B cell (primary cell): Measurements from ENCODE around the gene POLA2. TPM values are rescaled to one million over a fixed set of nuclear protein-coding genes. Genes with fewer than 3 reads are reported as not detected.

Experiments used
- ATAC-seq: fragments of 200-7000 bp; cut with Tn5 transposase; one replicate; pipeline ENCODE4 v1.10.0; 2021; ENCODE audit warnings: low read depth, mild to moderate bottlenecking, moderate number of reproducible peaks, moderate library complexity
- CTCF ChIA-PET: fragments of 350-600 bp; sonication (Branson Sonifier 250); formaldehyde crosslinking; loops from one replicate; lab custom pipeline; 2021; ENCODE audit warnings: antibody characterized with exemption, inconsistent platforms; lab: Charles Lee
- POLR2A ChIA-PET: fragments of 350-600 bp; sonication (Branson Sonifier 250); formaldehyde crosslinking; loops from one replicate; lab custom pipeline; 2021; ENCODE audit warnings: antibody characterized with exemption; lab: Charles Lee
- DNase-seq: peaks from one replicate; pipeline ENCODE4 v3.0.0; 2013
- H2AFZ ChIP-seq: 2 replicates; pipeline ENCODE4 v1.6.1; 2012; ENCODE audit warnings: mild to moderate bottlenecking, low read depth, low read length; ENCODE audit not compliant: insufficient read depth, poor library complexity, severe bottlenecking
- H3K27ac ChIP-seq, 2 donors: 1 replicate in 1 of 2; 2 replicates in 1 of 2; pipeline ENCODE4 v1.5.1; 2012 to 2013; ENCODE audit warnings: low read length in 2 of 2, mild to moderate bottlenecking in 2 of 2, moderate library complexity in 1 of 2
- H3K27me3 ChIP-seq, 4 experiments: fragments of 200-600 bp in 1 of 4; sonication (generic) in 1 of 4; replicated peaks in 1 of 4; 1 replicate in 2 of 4; 2 replicates in 2 of 4; pipeline versions ENCODE4 v1.6.1 to v1.7.0; 2013 to 2016; ENCODE audit warnings: low read length in 3 of 4, mild to moderate bottlenecking in 2 of 4, mixed read lengths in 1 of 4, moderate library complexity in 1 of 4; ENCODE audit not compliant: insufficient read depth in 4 of 4, control insufficient read depth in 3 of 4; ENCODE audit errors: control extremely low read depth in 1 of 4
- H3K36me3 ChIP-seq, 2 experiments: replicated peaks in 1 of 2; 1 replicate in 1 of 2; 2 replicates in 1 of 2; pipeline versions ENCODE4 v1.6.1 to v1.7.1; 2013; ENCODE audit warnings: low read length in 1 of 2; ENCODE audit not compliant: insufficient read depth in 2 of 2, control insufficient read depth in 1 of 2; ENCODE audit errors: control extremely low read depth in 1 of 2, extremely low read depth in 1 of 2
- H3K4me1 ChIP-seq, 2 donors: fragments of 200-600 bp in 1 of 2; sonication (generic) in 1 of 2; 1 replicate in 1 of 2; 2 replicates in 1 of 2; pipeline versions ENCODE4 v1.5.1 to v1.6.1; 2013 to 2017; ENCODE audit warnings: low read length in 2 of 2; ENCODE audit not compliant: control insufficient read depth in 2 of 2, insufficient read depth in 2 of 2
- H3K4me2 ChIP-seq: replicated peaks from 2 replicates; pipeline ENCODE3; 2012; ENCODE audit warnings: mild to moderate bottlenecking, low read depth, low read length; ENCODE audit not compliant: poor library complexity, severe bottlenecking
- H3K4me3 ChIP-seq, 5 experiments: fragments of 200-600 bp in 1 of 5; sonication (generic) in 1 of 5; 1 replicate in 3 of 5; 2 replicates in 2 of 5; pipeline versions ENCODE4 v1.5.1 to v1.7.0; 2011 to 2016; ENCODE audit warnings: low read length in 4 of 5, mild to moderate bottlenecking in 4 of 5, low read depth in 2 of 5, control low read depth in 1 of 5, moderate library complexity in 1 of 5; ENCODE audit not compliant: insufficient read depth in 1 of 5; ENCODE audit errors: control extremely low read depth in 1 of 5, extremely low read depth in 1 of 5
- H3K79me2 ChIP-seq: fragments of 200-600 bp; sonication (generic); one replicate; pipeline ENCODE4 v1.6.0; 2016; ENCODE audit warnings: low read length; ENCODE audit not compliant: control insufficient read depth, insufficient read depth
- H3K9ac ChIP-seq: fragments of 200-600 bp; sonication (generic); 2 replicates; pipeline ENCODE4 v1.6.1; 2017; ENCODE audit warnings: mild to moderate bottlenecking, low read length, moderate library complexity
- H3K9me3 ChIP-seq, 3 donors: one replicate each; pipeline versions ENCODE4 v1.6.1 to v1.7.1; 2013; ENCODE audit warnings: low read length in 2 of 3; ENCODE audit not compliant: control insufficient read depth in 2 of 3, insufficient read depth in 1 of 3; ENCODE audit errors: control extremely low read depth in 1 of 3
- H4K20me1 ChIP-seq: 2 replicates; pipeline ENCODE4 v1.6.0; 2012; ENCODE audit warnings: mild to moderate bottlenecking, low read length; ENCODE audit not compliant: insufficient read depth, control insufficient read depth, poor library complexity, severe bottlenecking
- H3K27ac Mint-ChIP-seq: one replicate; pipeline ENCODE4 v1.8.0; 2021; ENCODE audit warnings: mixed read lengths
- H3K27me3 Mint-ChIP-seq: one replicate; pipeline ENCODE4 v1.8.0; 2021; ENCODE audit warnings: mixed read lengths
- H3K4me1 Mint-ChIP-seq: one replicate; pipeline ENCODE4 v1.8.0; 2021; ENCODE audit warnings: mixed read lengths
- H3K4me3 Mint-ChIP-seq: one replicate; pipeline ENCODE4 v1.8.0; 2021; ENCODE audit warnings: mixed read lengths
- H3K9me3 Mint-ChIP-seq: one replicate; pipeline ENCODE4 v1.8.0; 2022; ENCODE audit warnings: mixed read lengths; ENCODE audit not compliant: insufficient read depth
- EZH2 ChIP-seq: IDR thresholded peaks from 2 replicates; pipeline ENCODE4 v1.6.1; 2012; ENCODE audit warnings: borderline replicate concordance, low read depth, mild to moderate bottlenecking, moderate library complexity, low read length; ENCODE audit not compliant: insufficient read depth, poor library complexity, severe bottlenecking
- WGBS: methylation state at CpG from one replicate; pipeline ENCODE4 v1.1.5; 2013; ENCODE audit warnings: missing lambda C conversion rate; ENCODE audit not compliant: insufficient coverage; 5-methylcytosine and 5-hydroxymethylcytosine counted together
- intact Hi-C: fragments of 100-400 bp; cut with micrococcal nuclease; formaldehyde crosslinking; loops from one replicate; pipeline ENCODE4 v1.10.0; 2022
- polyA plus RNA-seq: library from polyadenylated mRNA; depleted of rRNA; stranded (reverse); fragments of >200 nt; gene quantifications from 2 replicates; pipeline ENCODE4 v1.2.3, GENCODE V29; 2012
- total RNA-seq, 2 donors: library from RNA; stranded (reverse); fragments of 120-200 nt in 1 of 2; gene quantifications; 1 replicate in 1 of 2; 2 replicates in 1 of 2; pipeline versions ENCODE4 v1.2.3 to v1.2.4, GENCODE V29; 2013 to 2022
- TF ChIP-seq, protein P1 (sequence below): fragments of 200-600 bp; IDR thresholded peaks from one replicate; pipeline ENCODE4 v1.8.0; 2022; ENCODE audit warnings: antibody characterized with exemption, mild to moderate bottlenecking

The POLA2 gene
- total and polyA plus RNA-seq, 2 donors (not counting 1 experiment from before 2014, with no cell fraction given): 13.0 to 28.7 TPM

DNA sequence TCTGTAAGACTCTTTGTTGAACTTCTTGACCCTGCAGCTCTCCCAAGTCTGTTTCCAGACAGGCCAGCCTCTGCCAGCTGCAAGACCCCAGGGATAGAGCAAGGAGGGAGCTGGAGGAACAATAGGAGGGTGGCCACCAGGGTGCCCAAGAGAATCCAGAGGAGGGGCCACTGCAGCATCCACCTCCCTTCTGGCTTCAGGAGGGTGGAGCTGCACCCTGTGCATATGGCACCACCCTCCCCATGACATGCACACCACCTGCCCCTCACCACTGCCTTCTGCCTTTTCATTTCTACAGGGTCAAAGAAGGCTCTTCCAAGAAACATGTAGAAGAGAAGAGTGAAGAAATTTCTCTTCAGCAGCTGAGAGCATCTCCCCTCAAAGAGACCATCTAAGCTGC lies 20.1 kb upstream of the POLA2 start:
- TF ChIP-seq, protein P1, sequence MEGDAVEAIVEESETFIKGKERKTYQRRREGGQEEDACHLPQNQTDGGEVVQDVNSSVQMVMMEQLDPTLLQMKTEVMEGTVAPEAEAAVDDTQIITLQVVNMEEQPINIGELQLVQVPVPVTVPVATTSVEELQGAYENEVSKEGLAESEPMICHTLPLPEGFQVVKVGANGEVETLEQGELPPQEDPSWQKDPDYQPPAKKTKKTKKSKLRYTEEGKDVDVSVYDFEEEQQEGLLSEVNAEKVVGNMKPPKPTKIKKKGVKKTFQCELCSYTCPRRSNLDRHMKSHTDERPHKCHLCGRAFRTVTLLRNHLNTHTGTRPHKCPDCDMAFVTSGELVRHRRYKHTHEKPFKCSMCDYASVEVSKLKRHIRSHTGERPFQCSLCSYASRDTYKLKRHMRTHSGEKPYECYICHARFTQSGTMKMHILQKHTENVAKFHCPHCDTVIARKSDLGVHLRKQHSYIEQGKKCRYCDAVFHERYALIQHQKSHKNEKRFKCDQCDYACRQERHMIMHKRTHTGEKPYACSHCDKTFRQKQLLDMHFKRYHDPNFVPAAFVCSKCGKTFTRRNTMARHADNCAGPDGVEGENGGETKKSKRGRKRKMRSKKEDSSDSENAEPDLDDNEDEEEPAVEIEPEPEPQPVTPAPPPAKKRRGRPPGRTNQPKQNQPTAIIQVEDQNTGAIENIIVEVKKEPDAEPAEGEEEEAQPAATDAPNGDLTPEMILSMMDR: no peak
- TF ChIP-seq EZH2: no peak

DNA sequence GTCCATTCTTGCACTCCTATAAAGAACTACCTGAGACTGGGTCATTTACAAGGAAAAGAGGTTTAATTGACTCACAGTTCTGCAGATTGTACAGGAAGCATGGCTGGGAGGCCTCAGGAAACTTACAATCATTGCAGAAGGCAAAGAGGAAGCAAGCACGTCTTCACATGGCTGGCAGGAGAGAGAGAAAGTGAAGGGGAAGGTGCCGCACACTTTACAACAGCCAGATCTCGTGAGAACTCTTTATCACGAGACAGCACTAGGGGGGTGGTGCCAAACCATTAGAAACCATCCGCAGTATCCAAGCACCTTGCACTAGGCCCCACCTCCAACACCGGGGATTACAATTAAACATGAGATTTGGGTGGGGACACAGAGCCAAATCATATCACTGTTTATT lies 19.4 kb upstream of the POLA2 start:
- H3K27ac ChIP-seq: no peak overlapping the region
- TF ChIP-seq, protein P1: no peak
- no peak for TF ChIP-seq EZH2
- no peaks in the 10 kb centered on the region for H3K27me3 ChIP-seq
- H3K9me3 ChIP-seq: peaks cover 0 to 16% (median 5%) of the 10 kb centered on the region in 3 donors
- intact Hi-C loops: no loop called here
- 60% methylated on average over 1 of the region's 6 CpGs for WGBS
- no peak overlapping the region for H2AFZ ChIP-seq
- Mint-ChIP-seq H3K4me3 (no peak overlapping the region), H3K9me3 (peaks cover 4% of the 10 kb centered on the region), H3K4me1 (no peaks in the 10 kb centered on the region), H3K27ac (no peak overlapping the region), H3K27me3 (no peaks in the 10 kb centered on the region)
- no peak overlapping the region for H3K4me3 ChIP-seq
- CTCF ChIA-PET: interaction anchor here (1.4 kb wide), 1 partner anchor 74 kb away, joined by 4 read pairs; no protein-coding TSS in a partner anchor
- POLR2A ChIA-PET: no interaction called here
- H3K4me1 ChIP-seq: no peaks in the 10 kb centered on the region
- ATAC-seq: no peak
- no peaks in the 10 kb centered on the region for H4K20me1 ChIP-seq
- no peak overlapping the region for H3K9ac ChIP-seq
- H3K4me2 ChIP-seq: no peak overlapping the region
- no peaks in the 10 kb centered on the region for H3K79me2 ChIP-seq
- no peak for DNase-seq
- no peaks in the 10 kb centered on the region for H3K36me3 ChIP-seq

More for the DNA sequence above, 20.1 kb upstream of the POLA2 start:
- Histone ChIP-seq H2AFZ (no peak overlapping the region), H3K4me1 (no peaks in the 10 kb centered on the region), H3K36me3 (no peaks in the 10 kb centered on the region), H3K27ac (no peak overlapping the region), H3K27me3 (no peaks in the 10 kb centered on the region), H4K20me1 (no peaks in the 10 kb centered on the region), H3K9ac (no peak overlapping the region), H3K79me2 (no peaks in the 10 kb centered on the region), H3K4me2 (no peak overlapping the region), H3K9me3 (peaks cover 0 to 16% (median 5%) of the 10 kb centered on the region in 3 donors), H3K4me3 (no peak overlapping the region)
- intact Hi-C loops: no loop called here
- H3K9me3 Mint-ChIP-seq: peaks cover 4% of the 10 kb centered on the region
- H3K4me1 Mint-ChIP-seq: no peaks in the 10 kb centered on the region
- H3K27me3 Mint-ChIP-seq: no peaks in the 10 kb centered on the region
- CTCF ChIA-PET: no interaction called here
- ATAC-seq (no peak), DNase-seq (no peak)
- no peak overlapping the region for H3K27ac Mint-ChIP-seq
- no peak overlapping the region for H3K4me3 Mint-ChIP-seq
- POLR2A ChIA-PET: no interaction called here
